Measurements from ENCODE around the gene RERE. TPM values are rescaled to one million over a fixed set of nuclear protein-coding genes. Genes with fewer than 3 reads are reported as not detected.

The RERE gene
- total and polyA plus RNA-seq, 12 donors: 33.4 to 146 (median 72.7) TPM

DNA sequence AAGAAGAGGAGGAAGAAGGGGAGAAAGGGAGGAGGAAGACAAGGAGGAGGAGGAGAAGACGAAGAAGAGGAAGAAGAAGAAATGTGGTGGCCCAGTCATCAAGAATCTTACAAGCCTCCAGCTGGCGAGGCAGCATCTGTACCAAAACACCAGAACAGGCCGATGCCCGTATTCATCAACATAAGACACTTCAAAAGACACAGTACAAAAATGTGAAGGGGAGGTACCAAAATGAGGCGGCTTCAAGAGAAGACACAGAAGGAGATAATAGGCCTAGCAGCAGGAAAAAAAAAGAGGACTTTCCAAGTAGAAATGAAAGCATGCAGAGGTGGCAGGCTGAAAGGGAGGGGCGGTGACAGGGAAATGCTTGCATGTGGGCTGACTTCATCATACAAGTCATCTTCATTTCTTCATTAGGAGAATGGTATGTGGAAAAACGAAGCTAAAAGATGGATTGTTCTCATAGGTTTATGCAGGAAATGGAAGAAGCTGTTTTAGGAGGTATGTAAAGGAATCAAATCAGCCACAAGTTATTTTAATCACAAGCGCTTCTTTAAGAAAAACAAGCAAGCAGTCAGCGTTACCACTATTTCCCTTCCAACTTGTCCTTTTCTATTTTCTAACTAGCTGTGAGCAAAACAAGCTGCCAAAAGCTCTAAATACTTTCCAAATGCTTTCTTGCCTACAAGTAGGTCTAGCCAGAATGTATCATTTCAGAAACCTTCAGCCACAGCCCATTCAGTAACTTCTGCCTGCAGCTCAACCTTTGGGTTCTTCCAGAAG, 307.2 kb downstream of the RERE start:
- peak in 2 of 7 donors; percentile 34 to 40 for DNase-seq
- Histone ChIP-seq H3K4me3 (no peak overlapping the region), H3K9me3 (replicated peaks in 1 of 3) (no peaks in the 10 kb centered on the region), H3K4me1 (replicated peaks in 1 of 2) (peaks cover 4 to 33% of the 10 kb centered on the region in 2 donors), H3K27ac (peak overlapping the region in 4 of 5 donors; percentile 6 to 64 (median 37)), H3K27me3 (no peaks in the 10 kb centered on the region), H3K36me3 (replicated peaks in 1 of 2) (no peaks in the 10 kb centered on the region)
- TF ChIP-seq, protein P1, sequence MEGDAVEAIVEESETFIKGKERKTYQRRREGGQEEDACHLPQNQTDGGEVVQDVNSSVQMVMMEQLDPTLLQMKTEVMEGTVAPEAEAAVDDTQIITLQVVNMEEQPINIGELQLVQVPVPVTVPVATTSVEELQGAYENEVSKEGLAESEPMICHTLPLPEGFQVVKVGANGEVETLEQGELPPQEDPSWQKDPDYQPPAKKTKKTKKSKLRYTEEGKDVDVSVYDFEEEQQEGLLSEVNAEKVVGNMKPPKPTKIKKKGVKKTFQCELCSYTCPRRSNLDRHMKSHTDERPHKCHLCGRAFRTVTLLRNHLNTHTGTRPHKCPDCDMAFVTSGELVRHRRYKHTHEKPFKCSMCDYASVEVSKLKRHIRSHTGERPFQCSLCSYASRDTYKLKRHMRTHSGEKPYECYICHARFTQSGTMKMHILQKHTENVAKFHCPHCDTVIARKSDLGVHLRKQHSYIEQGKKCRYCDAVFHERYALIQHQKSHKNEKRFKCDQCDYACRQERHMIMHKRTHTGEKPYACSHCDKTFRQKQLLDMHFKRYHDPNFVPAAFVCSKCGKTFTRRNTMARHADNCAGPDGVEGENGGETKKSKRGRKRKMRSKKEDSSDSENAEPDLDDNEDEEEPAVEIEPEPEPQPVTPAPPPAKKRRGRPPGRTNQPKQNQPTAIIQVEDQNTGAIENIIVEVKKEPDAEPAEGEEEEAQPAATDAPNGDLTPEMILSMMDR (IDR thresholded peaks at IDR 0.05): no peak
- no peak for TF ChIP-seq POLR2A (IDR thresholded peaks at IDR 0.05)
- 50 to 71% (median 58%) methylated on average over 9 of the region's 9 CpGs for WGBS, 4 donors
- intact Hi-C loops (cut with DNase I): no loop called here

DNA sequence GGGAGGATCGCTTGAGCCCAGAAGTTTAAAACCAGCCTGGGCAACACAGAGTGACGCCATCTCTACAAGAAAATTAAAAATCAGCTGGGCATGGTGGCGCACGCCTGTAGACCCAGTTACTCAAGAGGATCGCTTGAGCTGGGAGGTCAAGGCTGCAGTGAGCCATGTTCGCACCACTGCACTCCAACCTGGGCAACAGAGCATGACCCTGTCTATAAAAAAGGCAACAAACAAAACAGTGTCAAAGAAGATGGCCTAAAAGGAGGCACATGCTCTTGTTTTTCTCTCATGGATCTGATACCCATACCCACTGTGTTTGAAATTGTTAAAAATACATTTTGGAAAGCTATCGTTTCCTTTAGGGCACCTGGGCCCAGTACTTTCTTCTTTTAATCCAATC, 307.9 kb downstream of the RERE start:
- WGBS, 4 donors: 86 to 93% (median 93%) methylated on average over 7 of the region's 7 CpGs
- no peak for TF ChIP-seq POLR2A (IDR thresholded peaks at IDR 0.05)
- TF ChIP-seq, protein P1 (IDR thresholded peaks at IDR 0.05): no peak
- Histone ChIP-seq H3K27me3 (no peaks in the 10 kb centered on the region), H3K36me3 (replicated peaks in 1 of 2) (no peaks in the 10 kb centered on the region), H3K27ac (peak overlapping the region in 4 of 5 donors; percentile 6 to 64 (median 37)), H3K4me3 (no peak overlapping the region), H3K9me3 (replicated peaks in 1 of 3) (no peaks in the 10 kb centered on the region), H3K4me1 (replicated peaks in 1 of 2) (peaks cover 4 to 33% of the 10 kb centered on the region in 2 donors)
- DNase-seq: no peak
- intact Hi-C loops (cut with DNase I): no loop called here

DNA sequence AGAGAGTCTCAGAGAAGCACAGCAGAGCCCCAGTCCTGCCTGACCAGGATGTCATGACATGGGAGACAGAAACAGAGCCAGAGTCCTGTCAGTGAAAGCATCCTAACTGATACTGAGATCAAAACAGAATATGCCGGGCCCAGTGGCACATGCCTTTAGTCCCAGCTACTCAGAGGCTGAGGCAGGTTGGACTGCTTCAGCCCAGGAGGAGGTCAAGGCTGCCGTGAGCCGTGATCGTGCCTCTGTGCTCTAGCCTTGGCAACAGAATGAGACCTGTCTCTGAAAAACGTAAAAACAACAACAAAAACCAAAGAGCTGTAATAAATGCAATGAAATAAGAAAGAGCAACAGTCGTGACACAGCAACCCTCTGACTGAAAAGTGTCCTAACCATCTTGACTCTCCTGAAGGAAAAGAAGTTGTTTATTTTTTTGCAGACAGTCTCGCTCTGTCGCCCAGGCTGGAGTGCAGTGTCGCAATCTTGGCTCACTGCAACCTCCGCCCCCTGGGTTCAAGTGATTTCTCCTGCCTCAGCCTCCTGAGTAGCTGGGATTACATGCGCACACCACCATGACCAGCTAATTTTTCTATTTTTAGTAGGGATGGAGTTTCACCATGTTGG, 310.3 kb downstream of the RERE start:
- intact Hi-C loops (cut with DNase I): no loop called here
- Histone ChIP-seq H3K27me3 (no peaks in the 10 kb centered on the region), H3K9me3 (replicated peaks in 1 of 3) (no peaks in the 10 kb centered on the region), H3K27ac (peak overlapping the region in 4 of 5 donors; percentile 40 to 78 (median 63)), H3K4me1 (replicated peaks in 1 of 2) (peaks cover 4 to 33% of the 10 kb centered on the region in 2 donors), H3K4me3 (no peak overlapping the region), H3K36me3 (replicated peaks in 1 of 2) (no peaks in the 10 kb centered on the region)
- WGBS, 4 donors: 41 to 47% (median 47%) methylated on average over 10 to 11 of the region's 11 CpGs
- TF ChIP-seq POLR2A (IDR thresholded peaks at IDR 0.05): peak in 1 of 2 donors; percentile 17
- TF ChIP-seq, protein P1 (IDR thresholded peaks at IDR 0.05): no peak
- peak; percentile 54 to 83 (median 67) for DNase-seq

DNA sequence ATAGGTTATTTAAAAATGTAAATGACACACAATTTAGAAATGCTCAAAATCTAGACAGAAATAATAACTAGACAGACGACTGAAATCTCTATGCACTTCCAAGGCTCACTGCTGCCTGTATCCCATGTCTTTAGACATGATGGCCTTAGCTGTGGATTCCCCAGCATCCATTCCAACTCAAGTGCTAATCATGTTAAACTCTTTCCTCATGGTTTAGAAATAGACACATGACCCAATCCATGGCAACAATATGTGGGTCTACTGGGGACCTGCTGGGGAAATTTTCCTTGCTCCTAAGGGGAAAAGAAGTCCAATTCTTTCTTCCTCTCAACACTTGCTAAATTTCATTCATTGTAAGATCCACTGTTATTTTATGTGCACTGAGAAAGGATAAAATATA, 311.0 kb downstream of the RERE start:
- intact Hi-C loops (cut with DNase I): no loop called here
- Histone ChIP-seq H3K27ac (peak overlapping the region in 3 of 5 donors; percentile 40 to 78 (median 74)), H3K9me3 (replicated peaks in 1 of 3) (no peaks in the 10 kb centered on the region), H3K36me3 (replicated peaks in 1 of 2) (no peaks in the 10 kb centered on the region), H3K4me3 (no peak overlapping the region), H3K4me1 (replicated peaks in 1 of 2) (peaks cover 4 to 32% of the 10 kb centered on the region in 2 donors), H3K27me3 (no peaks in the 10 kb centered on the region)
- no peak for DNase-seq
- no peak for TF ChIP-seq POLR2A (IDR thresholded peaks at IDR 0.05)
- TF ChIP-seq, protein P1 (IDR thresholded peaks at IDR 0.05): no peak
- WGBS, 4 donors: 61 to 78% (median 76%) methylated on average over 1 of the region's 1 CpG

Data from adrenal gland (tissue), 12 donors.